HCT116 (cell line): ENCODE results near the gene CKAP2L. TPM values are rescaled to one million over a fixed set of nuclear protein-coding genes. Genes with fewer than 3 reads are reported as not detected.

ENCODE experiments used
- ATAC-seq: fragments of 200-7000 bp; cut with Tn5 transposase; 2 replicates; pipeline ENCODE4 v1.9.1; 2020; ENCODE audit warnings: mild to moderate bottlenecking, moderate library complexity
- BruUV-seq: library from RNA; stranded (reverse); fragments of 400-500 nt; replicated peaks from 2 replicates; lab custom pipeline; 2021; lab: Mats Ljungman, UMichigan
- CTCF ChIA-PET: fragments of 300-600 bp; sonication (Branson Sonifier 250); formaldehyde crosslinking; loops from one replicate; lab custom pipeline; 2021; ENCODE audit warnings: antibody characterized with exemption; lab: Charles Lee
- POLR2A ChIA-PET: fragments of 300-600, 350-600 bp; sonication (Branson Sonifier 250); formaldehyde crosslinking; loops from one replicate; lab custom pipeline; 2021; ENCODE audit warnings: antibody characterized with exemption; lab: Charles Lee
- RAD21 ChIA-PET, 2 experiments: fragments of 300-600 bp; sonication (Branson Sonifier 250); formaldehyde crosslinking; loops; one replicate each; lab custom pipeline; 2023; ENCODE audit warnings: low total read pairs in 2 of 2; ENCODE audit not compliant: uncharacterized antibody in 2 of 2, unreplicated experiment in 2 of 2, low non-redundant PET in 1 of 2; lab: Charles Lee
- DNase-seq: peaks from one replicate; pipeline ENCODE4 v3.0.0-alpha.2; 2010; ENCODE audit warnings: low read depth, low spot score
- H2AFZ ChIP-seq: fragments of 200-600 bp; shearing (Covaris generic), sonication (generic); 2 replicates; pipeline ENCODE4 v1.6.1; 2017; ENCODE audit warnings: low read depth, mixed run types, mixed read lengths, antibody characterized with exemption, low read length; ENCODE audit not compliant: poor library complexity, severe bottlenecking
- H3K27ac ChIP-seq: 2 replicates; pipeline ENCODE4 v1.5.1; 2012; ENCODE audit warnings: low read depth, low read length
- H3K27me3 ChIP-seq: fragments of 200-600 bp; sonication (generic); 2 replicates; pipeline ENCODE4 v1.6.1; 2016; ENCODE audit warnings: mixed run types, low read length, mixed read lengths; ENCODE audit not compliant: insufficient read depth
- H3K36me3 ChIP-seq, 2 experiments: fragments of 200-500 bp in 1 of 2; fragments of 200-600 bp in 1 of 2; sonication (Bioruptor generic) in 1 of 2; sonication (generic) in 1 of 2; 2 replicates each; pipeline versions ENCODE4 v1.5.1 to v1.6.1; 2014 to 2016; ENCODE audit warnings: low read length in 2 of 2, inconsistent platforms in 1 of 2, mixed read lengths in 1 of 2, mixed run types in 1 of 2; ENCODE audit not compliant: insufficient read depth in 2 of 2, control insufficient read depth in 1 of 2
- H3K4me1 ChIP-seq, 2 experiments: fragments of 200-600 bp in 1 of 2; sonication (generic) in 1 of 2; 2 replicates each; pipeline versions ENCODE4 v1.5.1 to v1.6.1; 2012 to 2017; ENCODE audit warnings: low read length in 2 of 2, inconsistent platforms in 1 of 2, mild to moderate bottlenecking in 1 of 2, mixed read lengths in 1 of 2, mixed run types in 1 of 2, moderate library complexity in 1 of 2; ENCODE audit not compliant: insufficient read depth in 2 of 2, control insufficient read depth in 1 of 2
- H3K4me2 ChIP-seq: fragments of 200-600 bp; sonication (generic); 2 replicates; pipeline ENCODE4 v1.6.1; 2017; ENCODE audit warnings: mixed run types, low read length, mixed read lengths
- H3K4me3 ChIP-seq, 2 experiments: fragments of 200-600 bp in 1 of 2; sonication (generic) in 1 of 2; replicated peaks in 1 of 2; 2 replicates each; pipeline ENCODE4 v1.5.1; 2011 to 2016; ENCODE audit warnings: low read length in 2 of 2, control low read depth in 1 of 2, low read depth in 1 of 2, mild to moderate bottlenecking in 1 of 2, mixed read lengths in 1 of 2, mixed run types in 1 of 2
- H3K79me2 ChIP-seq: fragments of 200-600 bp; sonication (generic); 2 replicates; pipeline ENCODE4 v1.6.1; 2017; ENCODE audit warnings: mild to moderate bottlenecking, mixed run types, low read length, moderate library complexity, mixed read lengths; ENCODE audit not compliant: insufficient read depth
- H3K9ac ChIP-seq: fragments of 200-600 bp; sonication (generic); 2 replicates; pipeline ENCODE4 v1.6.1; 2016; ENCODE audit warnings: low read length, mixed read lengths
- H3K9me2 ChIP-seq: fragments of 200-600 bp; sonication (generic), shearing (Covaris generic); 2 replicates; pipeline ENCODE4 v1.6.1; 2017; ENCODE audit warnings: mixed run types, mild to moderate bottlenecking, moderate library complexity; ENCODE audit not compliant: insufficient read depth
- H3K9me3 ChIP-seq, 2 experiments: fragments of 200-500 bp in 1 of 2; fragments of 200-600 bp in 1 of 2; sonication (Bioruptor generic) in 1 of 2; sonication (generic) in 1 of 2; 2 replicates each; pipeline ENCODE4 v1.6.1; 2014 to 2017; ENCODE audit warnings: low read length in 2 of 2, mixed read lengths in 2 of 2, inconsistent platforms in 1 of 2, low read depth in 1 of 2, mild to moderate bottlenecking in 1 of 2, mixed run types in 1 of 2, moderate library complexity in 1 of 2; ENCODE audit not compliant: control insufficient read depth in 1 of 2, insufficient read depth in 1 of 2
- H4K20me1 ChIP-seq: fragments of 200-600 bp; sonication (generic), shearing (Covaris generic); 2 replicates; pipeline ENCODE4 v1.6.1; 2017; ENCODE audit warnings: mixed run types, mild to moderate bottlenecking, moderate library complexity; ENCODE audit not compliant: insufficient read depth
- EGR1 ChIP-seq: IDR thresholded peaks from 2 replicates; pipeline ENCODE4 v1.6.1; 2012; ENCODE audit warnings: low read depth
- EZH2phosphoT487 ChIP-seq: fragments of 200-600 bp; IDR thresholded peaks from 2 replicates; pipeline ENCODE4 v1.6.1; 2018; ENCODE audit warnings: antibody characterized with exemption, borderline replicate concordance
- FOSL1 ChIP-seq: IDR thresholded peaks from 2 replicates; pipeline ENCODE4 v1.6.1; 2012; ENCODE audit warnings: low read depth
- JUND ChIP-seq: IDR thresholded peaks from 2 replicates; pipeline ENCODE4 v1.6.1; 2012
- POLR2A ChIP-seq: IDR thresholded peaks from 2 replicates; pipeline ENCODE4 v1.7.0; 2011; ENCODE audit warnings: borderline replicate concordance; ENCODE audit not compliant: insufficient read depth, insufficient read length; ENCODE audit errors: extremely low read depth
- RAD21 ChIP-seq: IDR thresholded peaks from 2 replicates; pipeline ENCODE4 v1.6.1; 2012; ENCODE audit warnings: low read depth, mild to moderate bottlenecking
- REST ChIP-seq: IDR thresholded peaks from 2 replicates; pipeline ENCODE4 v1.6.1; 2012; ENCODE audit warnings: low read depth
- SIN3A ChIP-seq: IDR thresholded peaks from 2 replicates; pipeline ENCODE4 v1.6.1; 2012; ENCODE audit warnings: low read depth
- SP1 ChIP-seq: IDR thresholded peaks from 2 replicates; pipeline ENCODE4 v1.6.1; 2012; ENCODE audit warnings: low read depth
- YY1 ChIP-seq: IDR thresholded peaks from 2 replicates; pipeline ENCODE4 v1.6.1; 2011; ENCODE audit warnings: low read length, low read depth, moderate library complexity, mild to moderate bottlenecking; ENCODE audit not compliant: insufficient replicate concordance; ENCODE audit errors: extremely low read depth
- intact Hi-C: fragments of 100-400 bp; cut with micrococcal nuclease; formaldehyde crosslinking; loops from 2 replicates; pipeline ENCODE4 v1.10.0; 2022
- total RNA-seq: library from RNA; stranded (reverse); gene quantifications from one replicate; pipeline ENCODE4 v1.2.1, GENCODE V29; 2021; ENCODE audit not compliant: unreplicated experiment

Gene CKAP2L
- total RNA-seq, 1 experiment from 2014 or later, result 27.5 TPM

DNA sequence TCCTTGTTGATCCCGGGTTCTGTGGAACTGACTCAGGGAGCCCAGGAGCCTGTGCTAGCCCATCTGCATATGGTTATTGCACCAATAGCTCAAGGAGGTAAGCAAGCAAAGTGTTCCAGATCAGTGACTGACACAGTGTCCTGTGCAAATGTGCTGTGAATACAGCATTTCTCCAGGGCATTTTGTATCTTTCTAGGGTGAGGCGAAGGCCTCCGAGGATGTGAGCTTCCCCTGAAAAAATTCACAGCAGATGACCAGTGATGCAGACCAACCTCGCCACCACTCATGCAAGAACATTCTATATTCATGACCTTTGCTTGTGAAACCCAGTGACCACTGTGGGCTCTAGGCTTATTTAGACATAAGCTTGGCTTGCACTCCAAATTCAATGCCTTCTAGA, 58.8 kb downstream of the CKAP2L start:
- POLR2A ChIA-PET, result no interaction called here

More for the DNA sequence above, 58.8 kb downstream of the CKAP2L start:
- no peak for TF ChIP-seq SP1
- TF ChIP-seq EZH2phosphoT487, result no peak
- TF ChIP-seq REST, result no peak
- no peak for TF ChIP-seq RAD21
- no peak for TF ChIP-seq FOSL1
- no peak for TF ChIP-seq SIN3A
- no peak for TF ChIP-seq JUND
- no peak for TF ChIP-seq YY1
- no peak for TF ChIP-seq EGR1
- TF ChIP-seq POLR2A, result no peak
- ChIA-PET RAD21 (no interaction called here), CTCF (interaction anchor here (0.9 kb wide), 1 partner anchor 20 kb away, joined by 4 read pairs; no protein-coding TSS in a partner anchor)
- BruUV-seq, result no TSS peak
- ATAC-seq (no peak), DNase-seq (no peak)
- H3K4me3 ChIP-seq, result no peak overlapping the region
- no peak overlapping the region for H2AFZ ChIP-seq
- H3K9me3 ChIP-seq, result no peaks in the 10 kb centered on the region
- H3K27me3 ChIP-seq, result no peaks in the 10 kb centered on the region
- no peak overlapping the region for H3K9ac ChIP-seq
- H4K20me1 ChIP-seq, result no peaks in the 10 kb centered on the region
- no peak overlapping the region for H3K4me2 ChIP-seq
- H3K9me2 ChIP-seq, result no peaks in the 10 kb centered on the region
- intact Hi-C loops, result no loop called here
- no peaks in the 10 kb centered on the region for H3K36me3 ChIP-seq
- no peaks in the 10 kb centered on the region for H3K4me1 ChIP-seq
- no peaks in the 10 kb centered on the region for H3K79me2 ChIP-seq
- no peak overlapping the region for H3K27ac ChIP-seq
